NCI-H460 (cell line): ENCODE results near the gene EMB. TPM values are rescaled to one million over a fixed set of nuclear protein-coding genes. Genes with fewer than 3 reads are reported as not detected.
"Not testable (repeated sequence)": the region's sequence is repeated elsewhere in the genome, so short reads cannot be mapped to it uniquely, and the experiment has no call there.

ENCODE experiments used
- DNase-seq: peaks from one replicate; pipeline ENCODE4 v3.0.0-alpha.2; 2016; ENCODE audit warnings: low read depth; ENCODE audit errors: extremely low read depth
- total RNA-seq: library from RNA; depleted of rRNA; stranded (reverse); fragments of >200 nt; shearing (Covaris generic); gene quantifications from 2 replicates; pipeline ENCODE4 v1.2.3, GENCODE V29; 2014

The EMB gene
- total RNA-seq, 1 experiment from 2014 or later, result 23.4 TPM

DNA sequence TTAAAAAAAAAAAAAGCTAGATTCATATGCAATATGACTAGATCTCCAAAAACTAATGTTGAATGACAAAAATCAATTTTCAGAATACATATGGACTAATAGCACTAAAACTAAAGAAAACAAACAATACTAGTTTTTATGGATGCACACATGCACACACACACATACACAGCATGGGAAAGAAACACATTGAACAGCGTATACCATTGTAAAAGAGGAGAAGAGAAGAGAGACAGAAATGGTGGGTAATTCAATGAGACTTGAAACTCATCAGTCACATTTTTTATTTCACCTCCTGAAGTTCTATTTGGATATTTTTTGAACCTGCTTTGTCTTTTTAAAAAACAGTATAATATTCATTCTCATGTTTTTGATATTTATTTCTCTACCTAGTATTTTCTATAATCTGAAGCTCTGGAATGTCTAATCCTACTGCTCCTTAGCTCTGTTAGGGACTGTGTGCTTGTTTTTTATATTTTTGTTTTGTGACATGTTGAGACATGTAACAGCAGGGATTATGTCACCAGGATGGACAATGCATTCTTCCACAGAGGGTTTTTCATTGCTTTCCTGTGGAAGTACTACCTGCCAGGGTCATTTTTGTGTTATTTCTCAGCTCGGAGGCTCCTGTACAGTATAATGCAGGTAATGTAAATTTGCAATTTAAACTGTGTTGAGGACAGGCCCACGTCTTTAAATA is 17.8 kb downstream of the EMB start:
- DNase-seq, result not testable (repeated sequence)

- DNase-seq, result not testable (repeated sequence)
These were observed 19.7 kb downstream of the EMB start for GRCh38 chr5:50421184-50421950.

DNA sequence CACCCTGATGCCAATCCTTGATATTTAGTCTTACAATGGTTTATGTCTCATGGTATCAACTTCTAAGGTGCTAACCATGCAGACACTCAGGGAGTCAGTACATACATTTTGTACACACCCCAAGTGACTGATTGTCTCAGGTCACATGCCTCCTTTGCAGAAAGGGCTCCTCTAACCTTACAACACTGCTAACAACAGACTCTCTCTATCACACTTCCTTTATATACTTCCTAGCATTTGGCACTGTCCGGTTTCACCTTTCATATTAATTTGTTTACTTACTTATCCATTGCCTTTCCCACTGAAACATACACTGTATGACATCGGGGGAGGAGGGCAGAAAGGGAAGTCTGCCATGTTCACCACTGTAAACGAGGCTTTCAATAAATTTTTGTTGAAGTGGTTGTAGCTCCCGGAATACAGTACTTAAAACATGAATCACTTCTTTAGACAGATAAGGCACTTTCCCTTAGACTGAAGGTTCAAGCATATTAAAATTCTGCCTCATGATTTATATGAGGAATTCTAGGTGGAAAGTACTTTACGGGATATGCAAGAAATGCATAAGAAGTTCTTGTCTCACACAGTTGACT is 20.6 kb downstream of the EMB start:
- no peak for DNase-seq

DNA sequence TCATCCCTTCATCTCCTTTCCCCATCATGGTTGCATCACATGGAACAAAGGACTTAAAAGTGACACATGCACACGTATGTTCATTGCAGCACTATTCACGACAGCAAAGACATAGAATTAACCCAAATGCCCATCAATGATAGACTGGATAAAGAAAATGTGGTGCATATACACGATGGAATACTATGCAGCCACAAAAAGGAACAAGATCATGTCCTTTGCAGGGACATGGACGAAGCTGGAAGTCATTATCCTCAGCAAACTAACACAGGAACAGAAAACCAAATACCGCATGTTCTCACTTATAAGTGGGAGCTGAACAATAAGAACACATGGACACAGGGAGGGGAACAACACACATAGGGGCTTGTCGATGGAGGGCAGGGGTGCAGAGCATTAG is 21.4 kb downstream of the EMB start:
- not testable (repeated sequence) for DNase-seq

GRCh38 chr5:50416637-50417036 is 24.5 kb downstream of the EMB start:
- DNase-seq, result not testable (repeated sequence)

DNA sequence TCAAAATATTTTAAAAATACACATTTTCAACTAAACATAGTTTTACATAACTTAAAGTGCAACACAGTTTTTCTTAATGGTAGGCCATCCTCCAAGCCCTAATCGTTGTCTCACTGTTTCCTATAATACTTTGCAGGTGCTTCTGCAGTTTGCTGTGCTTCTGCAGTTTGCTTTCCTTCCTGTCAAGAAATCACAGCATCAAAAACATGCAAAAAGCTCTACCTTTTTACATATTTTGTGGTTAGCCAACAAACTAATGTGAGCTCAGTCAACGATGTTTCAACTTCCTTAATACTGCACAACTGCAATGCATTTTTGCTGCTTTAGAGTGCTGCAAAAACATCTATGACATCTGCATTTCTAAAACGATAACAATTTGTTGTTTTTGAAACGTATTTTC is 25.2 kb downstream of the EMB start:
- no peak for DNase-seq

GRCh38 chr5:50410932-50411331 is 30.2 kb downstream of the EMB start:
- not testable (repeated sequence) for DNase-seq

DNA sequence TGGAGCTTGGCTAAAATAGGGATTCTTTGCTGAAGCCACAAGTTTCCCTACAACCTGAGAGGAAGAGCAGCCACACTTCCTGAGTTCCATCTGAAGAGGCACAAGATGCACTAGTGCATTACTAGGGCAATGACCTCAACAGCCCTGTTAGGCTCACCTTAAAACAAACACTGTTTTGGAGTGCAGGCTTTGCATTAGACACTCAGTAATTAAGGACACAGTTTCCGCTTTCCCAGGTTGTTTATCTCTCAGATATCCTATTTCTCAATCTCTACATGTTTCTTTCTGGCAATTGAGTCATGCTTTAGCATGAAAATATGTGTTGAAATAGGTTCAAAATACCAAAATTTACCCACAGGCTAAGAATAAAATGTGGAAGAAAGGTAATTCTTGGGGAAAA is 34.2 kb downstream of the EMB start:
- DNase-seq, result no peak

GRCh38 chr5:50401336-50401735 is 39.8 kb downstream of the EMB start:
- DNase-seq, result no peak

GRCh38 chr5:50393925-50394609 is 47.0 kb downstream of the EMB start:
- DNase-seq, result peak; percentile 28

DNA sequence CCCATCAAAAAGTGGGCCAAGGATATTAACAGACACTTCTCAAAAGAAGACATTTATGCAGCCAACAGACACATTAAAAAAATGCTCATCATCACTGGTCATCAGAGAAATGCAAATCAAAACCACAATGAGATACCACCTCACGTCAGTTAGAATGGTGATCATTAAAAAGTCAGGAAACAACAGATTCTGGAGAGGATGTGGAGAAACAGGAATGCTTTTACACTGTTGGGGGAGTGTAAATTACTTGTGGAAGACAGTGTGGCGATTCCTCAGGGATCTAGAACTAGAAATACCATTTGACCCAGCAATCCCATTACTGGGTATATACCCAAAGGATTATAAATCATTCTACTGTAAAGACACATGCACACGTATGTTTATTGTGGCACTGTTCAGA is 48.8 kb downstream of the EMB start:
- not testable (repeated sequence) for DNase-seq

GRCh38 chr5:50384381-50384780 is 56.7 kb downstream of the EMB start:
- not testable (repeated sequence) for DNase-seq

GRCh38 chr5:50376696-50377095 is 64.4 kb downstream of the EMB start:
- DNase-seq, result not testable (repeated sequence)

GRCh38 chr5:50369287-50370033 is 71.6 kb downstream of the EMB start:
- DNase-seq, result not testable (repeated sequence)

- DNase-seq, result no peak
These were observed 75.4 kb downstream of the EMB start for GRCh38 chr5:50365426-50366251.

GRCh38 chr5:50364535-50365309 is 76.4 kb downstream of the EMB start:
- not testable (repeated sequence) for DNase-seq

- no peak for DNase-seq
These were observed 81.9 kb downstream of the EMB start for GRCh38 chr5:50359187-50359586.

- DNase-seq, result no peak
These were observed 88.7 kb downstream of the EMB start for GRCh38 chr5:50352382-50352781.
